ENCODE results near the gene BRMS1.
A peak's percentile ranks its signal among the peaks of the same experiment; 100 is the strongest.
"Not testable (repeated sequence)": the region's sequence is repeated elsewhere in the genome, so short reads cannot be mapped to it uniquely, and the experiment has no call there.

BRMS1 gene

DNA sequence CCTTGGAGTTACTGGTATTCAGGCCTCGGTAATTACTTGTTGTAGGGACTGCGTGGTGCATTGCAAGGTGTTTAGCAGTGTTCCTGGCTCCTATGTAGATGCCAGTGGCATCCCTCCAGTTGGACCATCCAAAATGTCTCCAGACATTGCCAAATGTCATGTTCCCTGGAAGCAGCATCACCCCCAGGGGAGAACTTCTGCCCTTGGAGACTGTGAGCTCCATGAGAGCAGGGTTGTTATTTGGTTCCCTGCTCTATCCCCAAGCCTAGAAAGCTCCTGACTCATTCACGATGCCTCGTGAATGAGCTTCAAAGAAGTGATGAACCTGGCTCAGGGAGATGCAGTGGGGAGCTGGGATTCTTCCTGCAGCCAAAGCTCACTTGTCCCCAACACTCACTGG lies 23.3 kb downstream of the BRMS1 start:
- Histone ChIP-seq H3K4me1 (ENCODE audit: control insufficient read depth, insufficient read depth, low read length) (peaks cover 35% of the 10 kb centered on the region), H3K36me3 (ENCODE audit: control insufficient read depth, insufficient read depth, low read length) (no peaks in the 10 kb centered on the region), H3K4me3 (ENCODE audit: insufficient read depth, low read depth, low read length) (no peak overlapping the region), H3K27me3 (ENCODE audit: control insufficient read depth, insufficient read depth, low read length, poor library complexity, severe bottlenecking) (peaks cover 1% of the 10 kb centered on the region), H3K27ac (ENCODE audit: insufficient read depth, low read depth, low read length, poor library complexity, severe bottlenecking) (no peak overlapping the region), H3K9me3 (ENCODE audit: control insufficient read depth, low read length) (no peaks in the 10 kb centered on the region)
- 90 to 96% methylated on average over 4 of the region's 4 CpGs for WGBS, 2 experiments

DNA sequence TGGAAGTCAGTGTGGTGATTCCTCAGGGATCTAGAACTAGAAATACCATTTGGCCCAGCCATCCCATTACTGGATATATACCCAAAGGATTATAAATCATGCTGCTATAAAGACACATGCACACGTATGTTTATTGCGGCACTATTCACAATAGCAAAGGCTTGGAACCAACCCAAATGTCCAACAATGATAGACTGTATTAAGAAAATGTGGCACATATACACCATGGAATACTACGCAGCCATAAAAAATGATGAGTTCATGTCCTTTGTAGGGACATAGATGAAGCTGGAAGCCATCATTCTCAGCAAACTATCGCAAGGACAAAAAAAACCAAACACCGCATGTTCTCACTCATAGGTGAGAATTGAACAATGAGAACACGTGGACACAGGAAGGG lies 24.2 kb downstream of the BRMS1 start:
- H3K27ac ChIP-seq (ENCODE audit: insufficient read depth, low read depth, low read length, poor library complexity, severe bottlenecking); H3K9me3 ChIP-seq (ENCODE audit: control insufficient read depth, low read length); H3K4me3 ChIP-seq (ENCODE audit: insufficient read depth, low read depth, low read length); H3K36me3 ChIP-seq (ENCODE audit: control insufficient read depth, insufficient read depth, low read length); H3K27me3 ChIP-seq (ENCODE audit: control insufficient read depth, insufficient read depth, low read length, poor library complexity, severe bottlenecking): not testable (repeated sequence)
- peaks cover 39% of the 10 kb centered on the region for H3K4me1 ChIP-seq (ENCODE audit: control insufficient read depth, insufficient read depth, low read length)
- 92 to 97% methylated on average over 4 of the region's 6 CpGs for WGBS, 2 experiments

DNA sequence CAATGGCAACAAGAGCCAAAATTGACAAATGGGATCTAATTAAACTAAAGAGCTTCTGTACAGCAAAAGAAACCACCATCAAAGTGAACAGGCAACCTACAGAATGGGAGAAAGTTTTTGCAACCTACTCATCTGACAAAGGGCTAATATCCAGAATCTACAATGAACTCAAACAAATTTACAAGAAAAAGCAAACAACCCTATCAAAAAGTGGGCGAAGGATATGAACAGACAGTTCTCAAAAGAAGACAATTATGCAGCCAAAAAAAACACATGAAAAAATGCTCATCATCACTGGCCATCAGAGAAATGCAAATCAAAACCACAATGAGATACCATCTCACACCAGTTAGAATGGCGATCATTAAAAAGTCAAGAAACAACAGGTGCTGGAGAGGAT lies 24.6 kb downstream of the BRMS1 start:
- not testable (repeated sequence) for H3K27ac ChIP-seq (ENCODE audit: insufficient read depth, low read depth, low read length, poor library complexity, severe bottlenecking); H3K27me3 ChIP-seq (ENCODE audit: control insufficient read depth, insufficient read depth, low read length, poor library complexity, severe bottlenecking); H3K36me3 ChIP-seq (ENCODE audit: control insufficient read depth, insufficient read depth, low read length); H3K9me3 ChIP-seq (ENCODE audit: control insufficient read depth, low read length); H3K4me3 ChIP-seq (ENCODE audit: insufficient read depth, low read depth, low read length)
- H3K4me1 ChIP-seq (ENCODE audit: control insufficient read depth, insufficient read depth, low read length): peaks cover 36% of the 10 kb centered on the region
- WGBS, 2 experiments: 76 to 87% methylated on average over 1 of the region's 2 CpGs

DNA sequence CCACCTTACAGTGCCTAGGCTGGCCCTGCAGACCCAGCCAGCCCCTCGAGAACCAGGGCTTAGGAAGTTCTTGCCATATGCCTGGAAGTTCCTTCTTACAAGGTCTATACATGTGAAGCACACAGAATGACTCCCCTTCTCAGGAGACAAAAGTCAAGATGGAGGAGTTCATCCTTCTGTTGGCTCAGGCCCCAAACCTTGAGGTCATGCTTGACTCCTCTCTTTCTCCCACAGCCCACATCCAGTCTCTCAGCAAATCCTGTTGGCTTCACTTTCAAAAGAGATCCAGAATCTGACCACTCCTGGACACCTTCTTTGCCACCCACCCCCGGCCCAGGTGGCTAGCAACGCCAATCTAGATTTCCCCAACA lies 26.3 kb downstream of the BRMS1 start:
- Histone ChIP-seq H3K9me3 (ENCODE audit: control insufficient read depth, low read length) (no peaks in the 10 kb centered on the region), H3K4me3 (ENCODE audit: insufficient read depth, low read depth, low read length) (no peak overlapping the region), H3K27ac (ENCODE audit: insufficient read depth, low read depth, low read length, poor library complexity, severe bottlenecking) (no peak overlapping the region), H3K27me3 (ENCODE audit: control insufficient read depth, insufficient read depth, low read length, poor library complexity, severe bottlenecking) (peaks cover 9% of the 10 kb centered on the region), H3K4me1 (ENCODE audit: control insufficient read depth, insufficient read depth, low read length) (peaks cover 33% of the 10 kb centered on the region), H3K36me3 (ENCODE audit: control insufficient read depth, insufficient read depth, low read length) (no peaks in the 10 kb centered on the region)
- WGBS, 2 experiments: 88 to 90% methylated on average over 3 of the region's 3 CpGs

DNA sequence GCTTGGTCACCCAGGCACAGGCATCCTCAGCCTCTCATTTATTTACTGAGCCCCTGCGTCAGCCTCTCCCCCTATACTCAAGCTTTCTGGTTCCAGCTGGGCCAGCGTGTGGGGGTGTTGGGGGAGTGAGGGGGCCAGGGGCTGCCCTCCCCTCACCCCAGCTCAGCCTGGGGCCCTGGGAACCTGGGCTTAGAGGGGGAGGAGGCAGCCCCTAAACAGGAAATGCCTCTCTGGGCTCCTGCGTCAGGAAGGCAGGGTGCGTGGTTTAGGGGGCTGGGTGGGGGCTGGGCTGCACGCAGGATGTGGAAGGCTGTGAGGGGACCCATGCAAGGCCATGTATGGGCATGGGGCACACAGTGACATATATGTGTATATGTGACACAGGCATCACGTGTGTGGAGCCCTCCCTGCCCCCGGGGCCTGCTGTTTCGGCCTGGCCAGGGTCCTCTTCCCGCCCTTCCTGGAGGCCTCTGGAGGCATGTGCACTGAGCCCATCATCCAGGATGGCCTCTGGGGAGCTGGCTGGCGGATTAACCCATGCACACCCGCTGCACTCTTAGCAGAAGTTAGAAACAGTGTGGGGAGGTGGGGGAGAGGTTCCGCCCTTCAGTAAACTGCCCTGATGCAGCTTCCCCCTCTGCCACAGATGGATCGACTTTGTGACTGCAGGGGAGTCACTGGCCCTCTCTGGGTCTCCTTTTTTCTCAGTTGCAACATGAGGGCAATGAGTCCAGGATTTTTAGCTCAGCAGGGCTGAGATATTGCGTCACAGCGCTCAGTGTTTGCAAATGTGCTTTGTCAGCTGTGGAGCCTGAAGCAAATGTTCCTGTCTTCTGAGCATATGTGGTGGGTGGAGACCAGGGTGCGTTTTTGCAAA lies 26.9 kb downstream of the BRMS1 start:
- Histone ChIP-seq H3K27ac (ENCODE audit: insufficient read depth, low read depth, low read length, poor library complexity, severe bottlenecking) (peak overlapping the region; percentile 36), H3K27me3 (ENCODE audit: control insufficient read depth, insufficient read depth, low read length, poor library complexity, severe bottlenecking) (peaks cover 11% of the 10 kb centered on the region), H3K9me3 (ENCODE audit: control insufficient read depth, low read length) (no peaks in the 10 kb centered on the region), H3K4me3 (ENCODE audit: insufficient read depth, low read depth, low read length) (no peak overlapping the region), H3K4me1 (ENCODE audit: control insufficient read depth, insufficient read depth, low read length) (peaks cover 34% of the 10 kb centered on the region), H3K36me3 (ENCODE audit: control insufficient read depth, insufficient read depth, low read length) (no peaks in the 10 kb centered on the region)
- 60 to 62% methylated on average over 14 to 15 of the region's 16 CpGs for WGBS, 2 experiments

DNA sequence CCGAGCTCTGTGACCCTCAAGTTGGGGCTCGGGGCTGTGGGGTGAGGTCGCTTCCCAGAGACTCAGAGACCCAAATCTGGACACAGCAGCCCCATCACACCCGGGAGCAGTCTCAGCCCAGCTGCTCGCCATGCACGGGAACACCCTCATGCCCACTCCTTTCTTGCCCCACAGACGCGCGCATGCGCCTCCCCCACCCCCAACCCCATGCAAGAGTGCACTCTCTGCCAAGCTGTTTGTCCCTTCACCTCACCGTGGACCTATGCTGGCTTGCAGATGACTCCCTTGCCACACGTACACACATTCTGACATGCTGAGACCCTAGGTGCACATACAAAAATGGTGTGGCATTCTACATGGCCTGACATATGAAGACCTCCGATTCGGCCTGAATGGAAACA lies 27.6 kb downstream of the BRMS1 start:
- Histone ChIP-seq H3K4me1 (ENCODE audit: control insufficient read depth, insufficient read depth, low read length) (peaks cover 34% of the 10 kb centered on the region), H3K9me3 (ENCODE audit: control insufficient read depth, low read length) (no peaks in the 10 kb centered on the region), H3K4me3 (ENCODE audit: insufficient read depth, low read depth, low read length) (no peak overlapping the region), H3K27me3 (ENCODE audit: control insufficient read depth, insufficient read depth, low read length, poor library complexity, severe bottlenecking) (peaks cover 11% of the 10 kb centered on the region), H3K27ac (ENCODE audit: insufficient read depth, low read depth, low read length, poor library complexity, severe bottlenecking) (peak overlapping the region; percentile 36), H3K36me3 (ENCODE audit: control insufficient read depth, insufficient read depth, low read length) (no peaks in the 10 kb centered on the region)
- WGBS, 2 experiments: 40% methylated on average over 14 of the region's 14 CpGs

DNA sequence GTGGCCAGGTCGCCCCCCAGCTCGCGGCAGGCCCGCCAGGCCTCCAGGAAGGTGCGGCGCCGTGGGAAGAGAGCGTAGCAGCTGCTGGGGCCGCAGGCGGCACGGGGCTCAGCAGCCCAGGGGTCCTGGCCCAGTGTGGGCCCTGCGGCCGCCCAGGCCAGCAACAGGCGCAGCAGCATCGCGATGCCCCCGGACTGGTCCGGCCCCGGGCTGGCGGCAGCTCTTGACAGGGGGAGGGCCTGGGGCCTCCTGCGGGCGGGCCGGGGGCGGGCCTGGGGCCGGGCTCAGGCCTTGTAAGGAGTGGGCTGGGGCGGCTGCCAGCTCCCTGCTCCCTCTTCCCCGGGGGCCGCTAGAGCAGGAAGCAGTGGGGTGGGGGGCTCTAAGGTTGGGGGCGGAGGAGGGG lies 28.1 kb downstream of the BRMS1 start, which contains the start of gene CD248:
TSS of gene CD248 (minus strand) at position 196 of the 403 bp plus-strand sequence. CDS start at position 179, 17 bp downstream.
- WGBS, 2 experiments: 22 to 24% methylated on average over 29 of the region's 29 CpGs
- Histone ChIP-seq H3K4me1 (ENCODE audit: control insufficient read depth, insufficient read depth, low read length) (peaks cover 34% of the 10 kb centered on the region), H3K4me3 (ENCODE audit: insufficient read depth, low read depth, low read length) (no peak within 1 kb of the TSS), H3K36me3 (ENCODE audit: control insufficient read depth, insufficient read depth, low read length) (no peaks in the 10 kb centered on the region), H3K9me3 (ENCODE audit: control insufficient read depth, low read length) (no peaks in the 10 kb centered on the region), H3K27ac (ENCODE audit: insufficient read depth, low read depth, low read length, poor library complexity, severe bottlenecking) (peak within 1 kb of the TSS; percentile 36), H3K27me3 (ENCODE audit: control insufficient read depth, insufficient read depth, low read length, poor library complexity, severe bottlenecking) (peaks cover 11% of the 10 kb centered on the region)

DNA sequence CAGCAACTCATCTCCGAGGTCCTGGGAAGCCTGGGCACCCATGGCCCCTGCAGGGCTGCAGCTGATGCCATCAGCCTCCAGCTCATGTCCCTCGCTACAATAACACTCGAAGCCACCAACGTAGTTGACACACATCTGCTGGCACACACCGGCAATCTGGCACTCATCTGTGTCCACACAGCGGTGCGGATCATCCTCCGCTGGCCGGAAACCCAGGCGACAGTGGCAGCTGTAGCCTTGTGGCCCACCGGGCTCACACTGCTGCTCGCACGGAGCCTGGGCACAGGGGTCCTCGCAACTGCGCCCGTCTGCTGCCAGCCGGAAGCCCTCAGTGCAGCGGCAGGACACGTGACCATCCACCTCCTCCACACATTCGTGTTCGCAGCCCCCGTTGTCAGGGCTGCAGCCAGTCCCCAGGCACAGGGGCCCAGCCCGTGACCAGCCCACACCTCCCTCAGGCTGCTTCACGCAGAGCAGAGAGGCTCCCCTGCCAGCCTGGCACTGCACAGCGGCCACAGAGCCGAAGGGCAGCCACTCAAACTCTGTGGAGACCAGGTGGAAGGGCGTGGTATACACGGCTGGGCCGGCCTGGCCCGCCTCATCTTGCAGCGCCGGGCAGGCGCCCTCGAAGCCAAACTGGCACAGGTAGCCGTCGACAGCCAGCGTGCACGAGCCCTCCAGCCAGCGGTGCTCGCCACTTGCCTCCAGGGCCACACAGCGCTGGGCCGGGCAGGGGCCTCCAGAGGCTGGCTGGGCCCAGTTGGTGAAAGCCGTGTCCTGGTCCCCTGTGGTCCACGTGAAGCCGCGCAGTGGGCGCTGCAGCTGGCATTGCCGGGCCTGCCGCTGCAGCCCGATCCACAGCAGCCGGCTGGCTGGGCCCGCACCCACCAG lies 28.7 kb downstream of the BRMS1 start:
- H3K27ac ChIP-seq (ENCODE audit: insufficient read depth, low read depth, low read length, poor library complexity, severe bottlenecking): no peak overlapping the region
- H3K4me1 ChIP-seq (ENCODE audit: control insufficient read depth, insufficient read depth, low read length): peaks cover 34% of the 10 kb centered on the region
- 92% methylated on average over 52 of the region's 52 CpGs for WGBS, 2 experiments
- H3K9me3 ChIP-seq (ENCODE audit: control insufficient read depth, low read length): no peaks in the 10 kb centered on the region
- H3K36me3 ChIP-seq (ENCODE audit: control insufficient read depth, insufficient read depth, low read length): no peaks in the 10 kb centered on the region
- H3K4me3 ChIP-seq (ENCODE audit: insufficient read depth, low read depth, low read length): no peak overlapping the region
- peaks cover 13% of the 10 kb centered on the region for H3K27me3 ChIP-seq (ENCODE audit: control insufficient read depth, insufficient read depth, low read length, poor library complexity, severe bottlenecking)

DNA sequence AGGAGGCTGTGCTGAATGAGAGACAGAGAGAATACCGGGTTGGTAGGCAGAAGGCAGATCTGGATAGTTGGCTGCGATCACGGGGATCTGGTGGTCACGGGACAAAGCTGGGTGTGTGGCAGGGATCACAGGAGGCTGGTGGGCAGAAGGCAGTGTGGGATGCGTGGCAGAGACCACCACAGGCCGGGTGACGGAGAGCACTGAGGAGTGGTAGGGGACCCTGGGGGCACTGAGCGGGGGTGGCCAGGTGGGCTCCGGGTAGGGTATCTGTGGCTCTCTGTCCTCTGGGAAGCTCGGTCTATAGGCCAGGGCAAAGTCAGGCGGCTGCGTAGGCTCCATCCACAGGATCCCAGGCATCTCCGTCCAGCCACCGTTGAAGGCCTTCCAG lies 29.4 kb downstream of the BRMS1 start:
- H3K27ac ChIP-seq (ENCODE audit: insufficient read depth, low read depth, low read length, poor library complexity, severe bottlenecking): no peak overlapping the region
- no peak overlapping the region for H3K4me3 ChIP-seq (ENCODE audit: insufficient read depth, low read depth, low read length)

More for the DNA sequence above, 29.4 kb downstream of the BRMS1 start:
- no peaks in the 10 kb centered on the region for H3K9me3 ChIP-seq (ENCODE audit: control insufficient read depth, low read length)
- peaks cover 34% of the 10 kb centered on the region for H3K4me1 ChIP-seq (ENCODE audit: control insufficient read depth, insufficient read depth, low read length)
- peaks cover 17% of the 10 kb centered on the region for H3K27me3 ChIP-seq (ENCODE audit: control insufficient read depth, insufficient read depth, low read length, poor library complexity, severe bottlenecking)
- WGBS, 2 experiments: 94 to 96% methylated on average over 14 of the region's 14 CpGs
- H3K36me3 ChIP-seq (ENCODE audit: control insufficient read depth, insufficient read depth, low read length): no peaks in the 10 kb centered on the region
